Mucosa of rectum (tissue), 2 donors: ENCODE data around the gene CAMK1D.

Experiments
- H3K27ac ChIP-seq, 2 donors: one replicate each; pipeline ENCODE4 v1.7.0; 2013; ENCODE audit warnings: inconsistent platforms in 2 of 2, low read depth in 2 of 2, low read length in 2 of 2
- H3K27me3 ChIP-seq, 2 donors: one replicate each; pipeline ENCODE4 v1.7.0; 2013; ENCODE audit warnings: low read length in 2 of 2; ENCODE audit not compliant: control insufficient read depth in 2 of 2, insufficient read depth in 2 of 2
- H3K36me3 ChIP-seq, 2 donors: one replicate each; pipeline ENCODE4 v1.7.0; 2013; ENCODE audit warnings: low read length in 2 of 2; ENCODE audit not compliant: control insufficient read depth in 2 of 2, insufficient read depth in 2 of 2
- H3K4me1 ChIP-seq, 2 donors: one replicate each; pipeline ENCODE4 v1.7.0; 2013; ENCODE audit warnings: low read length in 2 of 2, mild to moderate bottlenecking in 1 of 2; ENCODE audit not compliant: control insufficient read depth in 2 of 2, insufficient read depth in 2 of 2
- H3K4me3 ChIP-seq, 2 donors: one replicate each; pipeline ENCODE4 v1.7.0; 2013; ENCODE audit warnings: low read length in 2 of 2
- H3K9ac ChIP-seq, 2 donors: one replicate each; pipeline ENCODE4 v1.7.0; 2013; ENCODE audit warnings: low read length in 2 of 2, low read depth in 1 of 2, mild to moderate bottlenecking in 1 of 2
- H3K9me3 ChIP-seq, 2 donors: one replicate each; pipeline ENCODE4 v1.7.0; 2013; ENCODE audit warnings: low read length in 2 of 2; ENCODE audit not compliant: control insufficient read depth in 2 of 2
- donor health status: healthy.
- donor health status: Normal muscosa, but diverticular disease.

CAMK1D gene

GRCh38 chr10:12455318-12455717 is 106.0 kb downstream of the CAMK1D start:
- Histone ChIP-seq H3K36me3 (no peaks in the 10 kb centered on the region), H3K27ac (peak overlapping the region; percentile 80 to 83), H3K27me3 (no peaks in the 10 kb centered on the region), H3K9me3 (no peaks in the 10 kb centered on the region), H3K4me3 (peak overlapping the region in 1 of 2 donors; percentile 16), H3K9ac (peak overlapping the region in 1 of 2 donors; percentile 28), H3K4me1 (peaks cover 22 to 26% of the 10 kb centered on the region in 2 donors)

GRCh38 chr10:12455766-12456165 is 106.4 kb downstream of the CAMK1D start:
- peak overlapping the region; percentile 80 to 83 for H3K27ac ChIP-seq
- H3K9ac ChIP-seq = peak overlapping the region in 1 of 2 donors; percentile 33
- peak overlapping the region in 1 of 2 donors; percentile 13 for H3K4me3 ChIP-seq
- no peaks in the 10 kb centered on the region for H3K9me3 ChIP-seq
- no peaks in the 10 kb centered on the region for H3K36me3 ChIP-seq
- H3K27me3 ChIP-seq = no peaks in the 10 kb centered on the region
- peaks cover 22 to 26% of the 10 kb centered on the region in 2 donors for H3K4me1 ChIP-seq

GRCh38 chr10:12459340-12459739 is 110.0 kb downstream of the CAMK1D start:
- no peaks in the 10 kb centered on the region for H3K27me3 ChIP-seq

GRCh38 chr10:12459762-12460161 is 110.4 kb downstream of the CAMK1D start:
- Histone ChIP-seq H3K36me3 (no peaks in the 10 kb centered on the region), H3K27ac (no peak overlapping the region), H3K4me3 (no peak overlapping the region), H3K27me3 (no peaks in the 10 kb centered on the region), H3K9me3 (no peaks in the 10 kb centered on the region), H3K9ac (no peak overlapping the region), H3K4me1 (peaks cover 18 to 23% of the 10 kb centered on the region in 2 donors)

More at GRCh38 chr10:12459340-12459739, 110.0 kb downstream of the CAMK1D start:
- no peak overlapping the region for H3K4me3 ChIP-seq
- H3K9ac ChIP-seq = no peak overlapping the region
- no peak overlapping the region for H3K27ac ChIP-seq
- H3K9me3 ChIP-seq = no peaks in the 10 kb centered on the region
- H3K36me3 ChIP-seq = no peaks in the 10 kb centered on the region
- peaks cover 22 to 28% of the 10 kb centered on the region in 2 donors for H3K4me1 ChIP-seq

GRCh38 chr10:12463459-12463838 is 114.1 kb downstream of the CAMK1D start:
- Histone ChIP-seq H3K36me3 (no peaks in the 10 kb centered on the region), H3K4me3 (no peak overlapping the region), H3K9me3 (no peaks in the 10 kb centered on the region), H3K27ac (no peak overlapping the region), H3K27me3 (no peaks in the 10 kb centered on the region), H3K4me1 (peaks cover 0 to 7% of the 10 kb centered on the region in 2 donors), H3K9ac (no peak overlapping the region)

GRCh38 chr10:12465385-12466136 is 116.2 kb downstream of the CAMK1D start:
- Histone ChIP-seq H3K27me3 (no peaks in the 10 kb centered on the region), H3K36me3 (no peaks in the 10 kb centered on the region), H3K4me3 (no peak overlapping the region), H3K9ac (no peak overlapping the region), H3K4me1 (peaks cover 0 to 7% of the 10 kb centered on the region in 2 donors), H3K9me3 (no peaks in the 10 kb centered on the region), H3K27ac (no peak overlapping the region)

- Histone ChIP-seq H3K9me3 (no peaks in the 10 kb centered on the region), H3K4me3 (no peak overlapping the region), H3K4me1 (peaks cover 5 to 15% of the 10 kb centered on the region in 2 donors), H3K27me3 (no peaks in the 10 kb centered on the region), H3K27ac (no peak overlapping the region), H3K36me3 (no peaks in the 10 kb centered on the region), H3K9ac (no peak overlapping the region)
These were observed 117.5 kb downstream of the CAMK1D start for GRCh38 chr10:12466704-12467305.

GRCh38 chr10:12469345-12469744 is 120.0 kb downstream of the CAMK1D start:
- Histone ChIP-seq H3K36me3 (no peaks in the 10 kb centered on the region), H3K9me3 (no peaks in the 10 kb centered on the region), H3K27ac (no peak overlapping the region), H3K9ac (no peak overlapping the region), H3K4me3 (no peak overlapping the region), H3K27me3 (no peaks in the 10 kb centered on the region), H3K4me1 (peaks cover 12 to 22% of the 10 kb centered on the region in 2 donors)

GRCh38 chr10:12470719-12471118 is 121.4 kb downstream of the CAMK1D start:
- H3K9me3 ChIP-seq = no peaks in the 10 kb centered on the region
- no peak overlapping the region for H3K4me3 ChIP-seq
- H3K27ac ChIP-seq = peak overlapping the region; percentile 25 to 28
- peaks cover 12 to 22% of the 10 kb centered on the region in 2 donors for H3K4me1 ChIP-seq
- peak overlapping the region in 1 of 2 donors; percentile 9 for H3K9ac ChIP-seq
- no peaks in the 10 kb centered on the region for H3K27me3 ChIP-seq
- H3K36me3 ChIP-seq = no peaks in the 10 kb centered on the region

GRCh38 chr10:12471135-12471534 is 121.8 kb downstream of the CAMK1D start:
- H3K9me3 ChIP-seq = no peaks in the 10 kb centered on the region
- H3K27ac ChIP-seq = peak overlapping the region; percentile 25 to 28
- peak overlapping the region in 1 of 2 donors; percentile 9 for H3K9ac ChIP-seq
- H3K27me3 ChIP-seq = no peaks in the 10 kb centered on the region
- no peak overlapping the region for H3K4me3 ChIP-seq
- peaks cover 12 to 22% of the 10 kb centered on the region in 2 donors for H3K4me1 ChIP-seq
- H3K36me3 ChIP-seq = no peaks in the 10 kb centered on the region
